ENCODE results near the gene UBE2E2. TPM values are rescaled to one million over a fixed set of nuclear protein-coding genes. Genes with fewer than 3 reads are reported as not detected.

Gene UBE2E2
- total and polyA plus RNA-seq, 2 of the 13 experiments (the other 11 are each of a cell fraction or from before 2014, with no cell fraction given): 0.77 to 1.5 TPM

- Histone ChIP-seq H3K27ac (ENCODE audit: extremely low read length, insufficient read depth, low read length) (no peak overlapping the region), H3K4me1 (ENCODE audit: insufficient read depth, low read length) (peaks cover 8% of the 10 kb centered on the region; the same call in 1 of the 2 replicates), H3K4me3 (replicated peaks in 1 of 3; ENCODE audit: insufficient read depth in 1 of 3, low read depth in 2 of 3, low read length in 3 of 3) (no peak overlapping the region), H3K79me2 (ENCODE audit: insufficient read depth, low read length) (no peaks in the 10 kb centered on the region), H4K20me1 (ENCODE audit: insufficient read depth, low read length) (no peaks in the 10 kb centered on the region), H3K36me3 (replicated peaks in 1 of 2; ENCODE audit: control insufficient read depth in 1 of 2, insufficient read depth in 2 of 2, low read length in 2 of 2) (no peaks in the 10 kb centered on the region), H3K9ac (ENCODE audit: insufficient read depth, low read depth, low read length) (no peak overlapping the region), H2AFZ (ENCODE audit: low read length) (no peak overlapping the region), H3K4me2 (ENCODE audit: low read depth, low read length) (no peak overlapping the region), H3K27me3 (ENCODE audit: control insufficient read depth in 1 of 2, insufficient read depth in 2 of 2, low read length in 2 of 2) (no peaks in the 10 kb centered on the region), H3K9me3 (ENCODE audit: low read length) (no peaks in the 10 kb centered on the region)
- ATAC-seq (no peak), DNase-seq (ENCODE audit: low spot score) (no peak), FAIRE-seq (no peak)
- POLR2A ChIA-PET: no interaction called here
- TF ChIP-seq LCORL (IDR thresholded peaks at IDR 0.05): no peak
- no peak for TF ChIP-seq LCORL (CRISPR knock-in tag; IDR thresholded peaks at IDR 0.05)
- no peak for TF ChIP-seq LRRFIP1 (CRISPR knock-in tag; conservative IDR thresholded peaks at IDR 0.05)
- TF ChIP-seq KLF15 (CRISPR knock-in tag; IDR thresholded peaks at IDR 0.05; ENCODE audit: borderline replicate concordance): no peak
- no peak for TF ChIP-seq TFAP4 (IDR thresholded peaks at IDR 0.05; ENCODE audit: borderline replicate concordance, low read depth)
- TF ChIP-seq HDAC6 (IDR thresholded peaks at IDR 0.05; ENCODE audit: low read depth, low read length): no peak
- no peak for TF ChIP-seq ZNF652 (CRISPR knock-in tag; IDR thresholded peaks at IDR 0.05; ENCODE audit: borderline replicate concordance, low read depth)
- TF ChIP-seq ZNF414 (CRISPR knock-in tag; IDR thresholded peaks at IDR 0.05): no peak
- TF ChIP-seq ZSCAN9 (CRISPR knock-in tag; IDR thresholded peaks at IDR 0.05; ENCODE audit: borderline replicate concordance): no peak
- TF ChIP-seq RBM22 (optimal IDR thresholded peaks at IDR 0.05; ENCODE audit: low read length): no peak
- TF ChIP-seq ZNF253 (CRISPR knock-in tag; IDR thresholded peaks at IDR 0.05; ENCODE audit: borderline replicate concordance): no peak
- no peak for TF ChIP-seq ZNF256 (CRISPR knock-in tag; conservative IDR thresholded peaks at IDR 0.05)
- no peak for TF ChIP-seq ZNF598 (CRISPR knock-in tag; IDR thresholded peaks at IDR 0.05; ENCODE audit: borderline replicate concordance)
- no peak for TF ChIP-seq ATF3 (CRISPR knock-in tag; IDR thresholded peaks at IDR 0.05)
- TF ChIP-seq ISX (CRISPR knock-in tag; conservative IDR thresholded peaks at IDR 0.05): no peak
- TF ChIP-seq ZNF17 (CRISPR knock-in tag; IDR thresholded peaks at IDR 0.05): no peak
- no peak for TF ChIP-seq DR1 (CRISPR knock-in tag; IDR thresholded peaks at IDR 0.05)
- no peak for TF ChIP-seq ZNF331 (CRISPR knock-in tag; IDR thresholded peaks at IDR 0.05)
- no peak for TF ChIP-seq ZNF780A (CRISPR knock-in tag; IDR thresholded peaks at IDR 0.05)
- no peak for TF ChIP-seq SNAPC5 (CRISPR knock-in tag; IDR thresholded peaks at IDR 0.05; ENCODE audit: borderline replicate concordance)
- no peak for TF ChIP-seq CEBPB (IDR thresholded peaks at IDR 0.05; ENCODE audit: borderline replicate concordance, low read depth, low read length)
- in situ Hi-C loops (cut with HindIII; ENCODE audit: extremely low pct_ligation_motif_present, low pct_unique_long_range_greater_than_20kb) (no loop called here), intact Hi-C loops (cut with micrococcal nuclease; ENCODE audit: unreplicated experiment) (no loop called here)
- WGBS (ENCODE audit: low lambda C conversion rate): 44% methylated on average over 1 of the region's 1 CpG
- CTCF ChIA-PET (ENCODE audit: low intra/inter-chr PET ratio, low total read pairs): no interaction called here
- BruUV-seq (replicated peaks): no TSS peak
Observed at GRCh38 chr3:23252122-23252521, 49.0 kb downstream of the UBE2E2 start.

Measured in HepG2 (cell line).